Endothelial cell of umbilical vein (primary cell): ENCODE data around the gene PIGZ. TPM values are rescaled to one million over a fixed set of nuclear protein-coding genes. Genes with fewer than 3 reads are reported as not detected.

Experiments
- BruUV-seq: library from RNA; stranded (reverse); fragments of 400-500 nt; replicated peaks from 2 replicates; lab custom pipeline; 2021; lab: Mats Ljungman, UMichigan
- CTCF ChIA-PET: fragments of 300-600, 350-600 bp; sonication (Branson Sonifier 250); formaldehyde crosslinking; loops from one replicate; lab custom pipeline; 2021; ENCODE audit warnings: antibody characterized with exemption, inconsistent platforms; lab: Charles Lee
- POLR2A ChIA-PET: fragments of 300-600, 350-600 bp; sonication (Branson Sonifier 250); formaldehyde crosslinking; loops from one replicate; lab custom pipeline; 2021; ENCODE audit warnings: antibody characterized with exemption, inconsistent platforms; lab: Charles Lee
- DNase-seq: peaks from one replicate; pipeline ENCODE4 v3.0.0-alpha.2; 2011; ENCODE audit warnings: low read depth, low spot score
- FAIRE-seq: peaks from 2 replicates; lab custom pipeline; 2011; peaks lifted over from hg19 to GRCh38; lab: Jason Lieb, UNC
- H2AFZ ChIP-seq: 2 replicates; pipeline ENCODE4 v1.6.0; 2012; ENCODE audit warnings: low read depth, low read length, control low read depth, inconsistent platforms
- H3K27ac ChIP-seq: 2 replicates; pipeline ENCODE4 v1.5.1; 2011; ENCODE audit warnings: low read depth, mild to moderate bottlenecking, control low read depth, low read length, moderate library complexity; ENCODE audit not compliant: insufficient read depth
- H3K27me3 ChIP-seq, 2 experiments: 2 replicates each; pipeline versions ENCODE4 v1.6.0 to v1.6.1; 2011; ENCODE audit warnings: low read length in 2 of 2, mixed read lengths in 1 of 2; ENCODE audit not compliant: control insufficient read depth in 2 of 2, insufficient read depth in 2 of 2
- H3K36me3 ChIP-seq, 2 experiments: 2 replicates in 1 of 2; 3 replicates in 1 of 2; pipeline ENCODE4 v1.5.1; 2011; ENCODE audit warnings: low read length in 2 of 2, mild to moderate bottlenecking in 1 of 2, moderate library complexity in 1 of 2; ENCODE audit not compliant: control insufficient read depth in 2 of 2, insufficient read depth in 2 of 2; ENCODE audit errors: extremely low read depth in 1 of 2
- H3K4me1 ChIP-seq: 3 replicates; pipeline ENCODE4 v1.5.1; 2011; ENCODE audit warnings: mild to moderate bottlenecking, low read length; ENCODE audit not compliant: control insufficient read depth, insufficient read depth; ENCODE audit errors: extremely low read depth
- H3K4me2 ChIP-seq: 2 replicates; pipeline ENCODE4 v1.6.1; 2011; ENCODE audit warnings: low read length, control low read depth, mixed read lengths; ENCODE audit not compliant: insufficient read depth
- H3K4me3 ChIP-seq, 3 experiments: fragments of 200-600 bp in 1 of 3; sonication (generic), shearing (Covaris generic) in 1 of 3; replicated peaks in 1 of 3; 2 replicates each; pipeline ENCODE4 v1.5.1; 2011 to 2016; ENCODE audit warnings: control low read depth in 3 of 3, low read length in 3 of 3, mild to moderate bottlenecking in 2 of 3, inconsistent platforms in 1 of 3, low read depth in 1 of 3, moderate library complexity in 1 of 3; ENCODE audit not compliant: insufficient read depth in 1 of 3
- H3K79me2 ChIP-seq: 2 replicates; pipeline ENCODE4 v1.6.0; 2012; ENCODE audit warnings: low read length, inconsistent platforms; ENCODE audit not compliant: control insufficient read depth, insufficient read depth
- H3K9ac ChIP-seq: replicated peaks from 2 replicates; pipeline ENCODE3; 2011; ENCODE audit warnings: low read length, control low read depth; ENCODE audit not compliant: insufficient read depth; ENCODE audit errors: extremely low read depth
- H3K9me1 ChIP-seq: replicated peaks from 3 replicates; pipeline ENCODE4 v1.6.0; 2011; ENCODE audit warnings: mild to moderate bottlenecking, low read length; ENCODE audit not compliant: control insufficient read depth, insufficient read depth; ENCODE audit errors: extremely low read depth
- H3K9me3 ChIP-seq: replicated peaks from 2 replicates; pipeline ENCODE4 v1.5.1; 2012; ENCODE audit warnings: low read length, inconsistent platforms; ENCODE audit not compliant: control insufficient read depth, insufficient read depth
- H4K20me1 ChIP-seq: replicated peaks from 2 replicates; pipeline ENCODE3; 2011; ENCODE audit warnings: mild to moderate bottlenecking, low read length; ENCODE audit not compliant: control insufficient read depth, insufficient read depth; ENCODE audit errors: extremely low read depth
- EZH2 ChIP-seq: IDR thresholded peaks from 2 replicates; pipeline ENCODE4 v1.6.1; 2012; ENCODE audit warnings: borderline replicate concordance, low read depth, mild to moderate bottlenecking, moderate library complexity, low read length, inconsistent platforms; ENCODE audit not compliant: severe bottlenecking
- POLR2A ChIP-seq: IDR thresholded peaks from 2 replicates; pipeline ENCODE4 v1.6.1; 2012; ENCODE audit warnings: low read depth, mild to moderate bottlenecking, control low read depth, low read length
- POLR2AphosphoS5 ChIP-seq: IDR thresholded peaks from 2 replicates; pipeline ENCODE4 v1.6.1; 2012; ENCODE audit warnings: low read depth, mild to moderate bottlenecking, control low read depth, low read length, moderate library complexity; ENCODE audit not compliant: insufficient read depth
- dilution Hi-C: fragments of 300-500 bp; cut with MboI; formaldehyde crosslinking; loops from one replicate; pipeline ENCODE4 v1.15.0; 2019; ENCODE audit warnings: low sequenced_read_pairs; ENCODE audit not compliant: extremely low pct_ligation_motif_present
- intact Hi-C: fragments of 100-400 bp; cut with micrococcal nuclease; formaldehyde crosslinking; loops from one replicate; pipeline ENCODE4 v1.10.0; 2022
- polyA plus RNA-seq, 4 experiments: library from polyadenylated mRNA; depleted of rRNA in 3 of 4; stranded (reverse) in 3 of 4; unstranded in 1 of 4; fragments of >200 nt; gene quantifications; 2 replicates each; pipeline versions ENCODE4 v1.2.1 to v1.2.3, GENCODE V29; 2011 to 2012; ENCODE audit warnings: missing spikeins in 1 of 4
- total RNA-seq: library from RNA; stranded (reverse); gene quantifications from 2 replicates; pipeline ENCODE4 v1.2.3, GENCODE V29; 2021
- TF ChIP-seq, protein P1 (sequence below), 2 donors: IDR thresholded peaks; 1 replicate in 1 of 2; 2 replicates in 1 of 2; pipeline ENCODE4 v1.5.1; 2011; ENCODE audit warnings: low read length in 2 of 2, mild to moderate bottlenecking in 2 of 2, moderate library complexity in 2 of 2, control low read depth in 1 of 2, inconsistent platforms in 1 of 2, low read depth in 1 of 2; ENCODE audit not compliant: insufficient read depth in 1 of 2; ENCODE audit errors: extremely low read depth in 1 of 2

PIGZ gene
- total and polyA plus RNA-seq, 2 donors (not counting 3 experiments of a cell fraction or from before 2014, with no cell fraction given): 6.0 to 6.5 TPM

GRCh38 chr3:197002701-197003454, 34.2 kb upstream of the PIGZ start:
- Histone ChIP-seq H3K79me2 (no peaks in the 10 kb centered on the region), H3K9me1 (no peaks in the 10 kb centered on the region), H3K9me3 (no peaks in the 10 kb centered on the region), H3K27ac (no peak overlapping the region), H3K4me1 (peaks cover 2% of the 10 kb centered on the region), H3K9ac (peak overlapping the region; percentile 62), H3K36me3 (no peaks in the 10 kb centered on the region), H3K4me2 (peak overlapping the region; percentile 42), H4K20me1 (no peaks in the 10 kb centered on the region), H3K27me3 (no peaks in the 10 kb centered on the region), H2AFZ (peak overlapping the region; percentile 93), H3K4me3 (peak overlapping the region; percentile 17 to 61 (median 24))
- no peak for TF ChIP-seq EZH2
- TF ChIP-seq POLR2A: peak; percentile 38
- TF ChIP-seq POLR2AphosphoS5: peak; percentile 18
- TF ChIP-seq, protein P1, sequence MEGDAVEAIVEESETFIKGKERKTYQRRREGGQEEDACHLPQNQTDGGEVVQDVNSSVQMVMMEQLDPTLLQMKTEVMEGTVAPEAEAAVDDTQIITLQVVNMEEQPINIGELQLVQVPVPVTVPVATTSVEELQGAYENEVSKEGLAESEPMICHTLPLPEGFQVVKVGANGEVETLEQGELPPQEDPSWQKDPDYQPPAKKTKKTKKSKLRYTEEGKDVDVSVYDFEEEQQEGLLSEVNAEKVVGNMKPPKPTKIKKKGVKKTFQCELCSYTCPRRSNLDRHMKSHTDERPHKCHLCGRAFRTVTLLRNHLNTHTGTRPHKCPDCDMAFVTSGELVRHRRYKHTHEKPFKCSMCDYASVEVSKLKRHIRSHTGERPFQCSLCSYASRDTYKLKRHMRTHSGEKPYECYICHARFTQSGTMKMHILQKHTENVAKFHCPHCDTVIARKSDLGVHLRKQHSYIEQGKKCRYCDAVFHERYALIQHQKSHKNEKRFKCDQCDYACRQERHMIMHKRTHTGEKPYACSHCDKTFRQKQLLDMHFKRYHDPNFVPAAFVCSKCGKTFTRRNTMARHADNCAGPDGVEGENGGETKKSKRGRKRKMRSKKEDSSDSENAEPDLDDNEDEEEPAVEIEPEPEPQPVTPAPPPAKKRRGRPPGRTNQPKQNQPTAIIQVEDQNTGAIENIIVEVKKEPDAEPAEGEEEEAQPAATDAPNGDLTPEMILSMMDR (IDR thresholded peaks at IDR 0.05; ENCODE audit: extremely low read depth in 1 of 2, insufficient read depth in 1 of 2, low read depth in 1 of 2, low read length in 2 of 2): peak; percentile 62 to 65
- dilution Hi-C loops: no loop called here
- ChIA-PET CTCF (interaction anchor here (0.6 to 4.6 kb wide), 19 partner anchors 9 to 596 kb away, joined by 3 to 40 read pairs (median 4); partner anchors contain the start of gene MELTF), POLR2A (interaction anchor here (1.4 kb wide), 1 partner anchor 9 kb away, joined by 3 read pairs; no protein-coding TSS in a partner anchor)
- DNase-seq: peak; percentile 47
- intact Hi-C loops: loop anchor here (1.0 to 10.0 kb wide), 3 partner anchors 28 to 512 kb away; no protein-coding TSS in a partner anchor
- peak; percentile 24 for FAIRE-seq
- BruUV-seq: no TSS peak
